Measurements from ENCODE around the gene RAB3B. TPM values are rescaled to one million over a fixed set of nuclear protein-coding genes. Genes with fewer than 3 reads are reported as not detected.
"Not testable (repeated sequence)": the region's sequence is repeated elsewhere in the genome, so short reads cannot be mapped to it uniquely, and the experiment has no call there.

The RAB3B gene
- total RNA-seq, 6 donors from 2014 or later: under 0.01 to 1.2 (median 0.12) TPM; not detected in 2

GRCh38 chr1:52026278-52026677, 35.8 kb upstream of the RAB3B start:
- peaks cover 7 to 59% (median 34%) of the 10 kb centered on the region in 4 donors for H3K36me3 ChIP-seq
- 93 to 100% methylated on average over 2 of the region's 2 CpGs for WGBS, 2 donors
- H3K4me1 ChIP-seq: peaks cover under 1 to 10% (median 7%) of the 10 kb centered on the region in 4 donors
- no peaks in the 10 kb centered on the region for H3K9me3 ChIP-seq
- H3K27ac ChIP-seq: no peak overlapping the region
- no peaks in the 10 kb centered on the region for H3K27me3 ChIP-seq
- ATAC-seq (ENCODE audit: low FRiP score in 2 of 2) (no peak), DNase-seq (no peak)
- TF ChIP-seq POLR2AphosphoS5 (IDR thresholded peaks at IDR 0.05) (no peak), EP300 (IDR thresholded peaks at IDR 0.05) (no peak), POLR2A (IDR thresholded peaks at IDR 0.05) (no peak)
- TF ChIP-seq, protein P1, sequence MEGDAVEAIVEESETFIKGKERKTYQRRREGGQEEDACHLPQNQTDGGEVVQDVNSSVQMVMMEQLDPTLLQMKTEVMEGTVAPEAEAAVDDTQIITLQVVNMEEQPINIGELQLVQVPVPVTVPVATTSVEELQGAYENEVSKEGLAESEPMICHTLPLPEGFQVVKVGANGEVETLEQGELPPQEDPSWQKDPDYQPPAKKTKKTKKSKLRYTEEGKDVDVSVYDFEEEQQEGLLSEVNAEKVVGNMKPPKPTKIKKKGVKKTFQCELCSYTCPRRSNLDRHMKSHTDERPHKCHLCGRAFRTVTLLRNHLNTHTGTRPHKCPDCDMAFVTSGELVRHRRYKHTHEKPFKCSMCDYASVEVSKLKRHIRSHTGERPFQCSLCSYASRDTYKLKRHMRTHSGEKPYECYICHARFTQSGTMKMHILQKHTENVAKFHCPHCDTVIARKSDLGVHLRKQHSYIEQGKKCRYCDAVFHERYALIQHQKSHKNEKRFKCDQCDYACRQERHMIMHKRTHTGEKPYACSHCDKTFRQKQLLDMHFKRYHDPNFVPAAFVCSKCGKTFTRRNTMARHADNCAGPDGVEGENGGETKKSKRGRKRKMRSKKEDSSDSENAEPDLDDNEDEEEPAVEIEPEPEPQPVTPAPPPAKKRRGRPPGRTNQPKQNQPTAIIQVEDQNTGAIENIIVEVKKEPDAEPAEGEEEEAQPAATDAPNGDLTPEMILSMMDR (IDR thresholded peaks at IDR 0.05): no peak
- H3K4me3 ChIP-seq: no peak overlapping the region

- no peaks in the 10 kb centered on the region for H3K27me3 ChIP-seq
- no peaks in the 10 kb centered on the region for H3K9me3 ChIP-seq
- DNase-seq: no peak
- no peak overlapping the region for H3K4me3 ChIP-seq
- no peak for TF ChIP-seq EP300 (IDR thresholded peaks at IDR 0.05)
- TF ChIP-seq POLR2A (IDR thresholded peaks at IDR 0.05): no peak
- no peak for TF ChIP-seq POLR2AphosphoS5 (IDR thresholded peaks at IDR 0.05)
- TF ChIP-seq, protein P1 (IDR thresholded peaks at IDR 0.05): no peak
- 79 to 91% methylated on average over 2 of the region's 2 CpGs for WGBS, 2 donors
- peaks cover 7 to 72% (median 43%) of the 10 kb centered on the region in 4 donors for H3K36me3 ChIP-seq
- H3K4me1 ChIP-seq: no peaks in the 10 kb centered on the region
- ATAC-seq (ENCODE audit: low FRiP score in 2 of 2): no peak
- no peak overlapping the region for H3K27ac ChIP-seq
Observed at GRCh38 chr1:52022133-52022532, 31.6 kb upstream of the RAB3B start.

GRCh38 chr1:52008071-52008809, 17.7 kb upstream of the RAB3B start:
- no peak for TF ChIP-seq POLR2A (IDR thresholded peaks at IDR 0.05)
- TF ChIP-seq POLR2AphosphoS5 (IDR thresholded peaks at IDR 0.05): no peak
- TF ChIP-seq, protein P1 (IDR thresholded peaks at IDR 0.05): no peak
- no peak for TF ChIP-seq EP300 (IDR thresholded peaks at IDR 0.05)
- ATAC-seq (ENCODE audit: low FRiP score in 2 of 2): no peak
- Histone ChIP-seq H3K4me3 (no peak overlapping the region), H3K27ac (no peak overlapping the region), H3K36me3 (no peaks in the 10 kb centered on the region), H3K27me3 (no peaks in the 10 kb centered on the region), H3K9me3 (no peaks in the 10 kb centered on the region), H3K4me1 (peaks cover 0 to 4% (median 2%) of the 10 kb centered on the region in 4 donors)
- 89 to 91% methylated on average over 7 of the region's 7 CpGs for WGBS, 2 donors
- no peak for DNase-seq

DNA sequence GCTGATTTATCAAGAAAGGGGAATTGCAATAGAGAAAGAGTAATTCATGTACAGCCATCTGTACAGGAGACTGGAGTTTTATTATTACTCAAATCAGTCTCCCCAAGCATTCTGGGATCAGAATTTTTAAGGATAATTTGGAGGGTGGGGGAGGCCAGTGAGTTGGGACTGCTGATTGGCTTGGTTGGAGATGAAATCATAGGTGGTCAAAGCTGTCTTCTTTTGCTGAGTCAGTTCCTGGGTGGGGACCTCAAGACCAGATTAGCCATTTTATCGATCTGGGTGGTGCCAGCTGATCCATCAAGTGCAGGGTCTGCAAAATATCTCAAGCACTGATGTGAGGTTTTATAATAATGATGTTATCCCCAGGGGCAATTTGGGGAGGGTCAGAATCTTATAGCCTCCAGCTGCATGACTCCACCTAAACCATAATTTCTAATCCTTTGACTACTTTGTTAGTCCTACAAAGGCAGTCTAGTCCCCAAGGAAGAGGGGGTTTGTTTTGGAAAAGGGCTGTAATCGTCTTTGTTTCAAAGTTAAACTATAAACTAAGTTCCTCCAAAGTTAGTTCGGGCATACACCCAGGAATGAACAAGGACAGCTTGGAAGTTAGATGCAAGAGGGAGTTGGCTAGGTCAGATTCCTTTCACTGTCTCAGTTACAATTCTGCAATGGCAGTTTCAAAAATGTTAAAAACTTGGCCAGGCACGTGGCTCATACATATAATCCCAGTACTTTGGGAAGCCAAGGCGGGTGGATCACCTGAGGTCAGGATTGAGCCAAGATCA, 16.9 kb upstream of the RAB3B start:
- ATAC-seq (ENCODE audit: low FRiP score in 2 of 2) (peak in 1 of 2 donors; percentile 39), DNase-seq (no peak)
- WGBS, 2 donors: 48 to 65% methylated on average over 4 to 5 of the region's 5 CpGs

GRCh38 chr1:52006081-52006553, 15.6 kb upstream of the RAB3B start:
- not testable (repeated sequence) for H3K4me1 ChIP-seq; DNase-seq; H3K27ac ChIP-seq; ATAC-seq (ENCODE audit: low FRiP score in 2 of 2); H3K27me3 ChIP-seq; H3K9me3 ChIP-seq; H3K4me3 ChIP-seq; H3K36me3 ChIP-seq
- 39 to 49% methylated on average over 3 to 5 of the region's 5 CpGs for WGBS, 2 donors

More for the DNA sequence above, 16.9 kb upstream of the RAB3B start:
- Histone ChIP-seq H3K27ac (no peak overlapping the region), H3K4me3 (no peak overlapping the region), H3K27me3 (no peaks in the 10 kb centered on the region), H3K9me3 (no peaks in the 10 kb centered on the region), H3K36me3 (no peaks in the 10 kb centered on the region), H3K4me1 (peaks cover 0 to 4% (median 2%) of the 10 kb centered on the region in 4 donors)
- TF ChIP-seq, protein P1 (IDR thresholded peaks at IDR 0.05): no peak
- TF ChIP-seq EP300 (IDR thresholded peaks at IDR 0.05): no peak
- no peak for TF ChIP-seq POLR2A (IDR thresholded peaks at IDR 0.05)
- TF ChIP-seq POLR2AphosphoS5 (IDR thresholded peaks at IDR 0.05): no peak

- not testable (repeated sequence) for H3K27ac ChIP-seq; H3K27me3 ChIP-seq; DNase-seq; H3K9me3 ChIP-seq; H3K4me3 ChIP-seq; H3K4me1 ChIP-seq; H3K36me3 ChIP-seq; ATAC-seq (ENCODE audit: low FRiP score in 2 of 2)
- WGBS, 2 donors: 46 to 63% methylated on average over 3 of the region's 3 CpGs
Observed at GRCh38 chr1:52005548-52005947, 15.0 kb upstream of the RAB3B start.

All from upper lobe of left lung (tissue), 6 donors.